Fibroblast of skin of left quadriceps (primary cell): ENCODE measurements around the gene ACVR2A.
A peak's percentile ranks its signal among the peaks of the same experiment; 100 is the strongest.

Source experiments
- DNase-seq, 2 experiments: peaks; one replicate each; pipeline ENCODE4 v3.0.0-alpha.2; 2013; ENCODE audit warnings: low read depth in 2 of 2

Gene ACVR2A

DNA sequence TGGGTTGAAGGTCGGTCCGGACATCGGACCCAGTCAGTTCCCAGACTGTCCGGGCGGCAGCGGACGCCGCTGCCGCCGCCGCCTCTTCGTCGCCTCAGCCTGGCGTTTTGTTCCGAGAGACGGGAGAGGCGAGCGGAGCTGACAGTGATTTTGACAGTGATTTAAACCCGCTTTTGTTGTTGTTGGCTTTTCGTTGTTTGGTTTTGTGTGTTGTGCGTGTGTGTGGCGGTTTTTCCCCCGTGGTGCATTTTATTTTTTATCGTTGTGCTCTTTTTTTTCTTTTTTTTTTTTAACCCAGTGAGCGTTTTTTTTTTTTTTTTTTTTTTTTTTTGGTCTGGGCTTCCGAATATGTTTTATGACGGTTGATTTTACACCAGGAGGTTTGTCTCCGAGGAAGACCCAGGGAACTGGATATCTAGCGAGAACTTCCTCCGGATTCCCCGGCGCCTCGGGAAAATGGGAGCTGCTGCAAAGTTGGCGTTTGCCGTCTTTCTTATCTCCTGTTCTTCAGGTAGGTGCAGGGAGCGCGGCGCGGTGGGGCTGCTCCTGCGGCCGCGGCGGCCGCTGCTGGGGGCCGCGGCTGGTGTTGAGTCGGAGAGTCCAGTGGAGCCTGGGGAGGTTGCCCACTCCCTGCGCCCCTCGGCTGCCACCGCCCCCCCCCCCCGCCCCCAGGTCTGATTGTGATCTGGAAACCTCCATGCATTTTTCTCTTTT is at the start of gene ACVR2A:
Gene ACVR2A, plus strand, starts transcription at position 333 of the 714 bp plus-strand sequence. Its CDS starts 124 bp downstream, at position 457.
- DNase-seq, result no peak

DNA sequence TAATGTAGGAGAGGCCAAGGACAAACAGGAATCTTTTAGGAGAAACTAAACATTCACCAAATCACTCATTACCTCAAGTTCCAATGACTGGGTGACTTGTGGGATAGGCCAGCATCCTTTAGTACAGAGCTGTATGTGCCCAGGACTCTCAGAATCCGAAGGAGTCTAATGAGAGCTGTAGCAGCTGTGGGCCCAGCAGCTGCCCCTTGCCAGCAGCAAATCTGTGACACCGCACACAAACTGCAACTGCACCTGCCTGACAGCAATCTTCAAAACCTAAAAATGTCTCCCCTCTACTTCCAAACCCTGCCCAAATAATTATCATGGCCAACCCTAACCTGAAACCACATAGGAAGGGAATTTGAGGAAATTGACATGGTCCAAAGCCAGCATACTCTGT is 44.5 kb upstream of the ACVR2A start:
- no peak for DNase-seq

- no peak for DNase-seq
Measured at GRCh38 chr2:147806846-147807245, 38.0 kb upstream of the ACVR2A start.

DNA sequence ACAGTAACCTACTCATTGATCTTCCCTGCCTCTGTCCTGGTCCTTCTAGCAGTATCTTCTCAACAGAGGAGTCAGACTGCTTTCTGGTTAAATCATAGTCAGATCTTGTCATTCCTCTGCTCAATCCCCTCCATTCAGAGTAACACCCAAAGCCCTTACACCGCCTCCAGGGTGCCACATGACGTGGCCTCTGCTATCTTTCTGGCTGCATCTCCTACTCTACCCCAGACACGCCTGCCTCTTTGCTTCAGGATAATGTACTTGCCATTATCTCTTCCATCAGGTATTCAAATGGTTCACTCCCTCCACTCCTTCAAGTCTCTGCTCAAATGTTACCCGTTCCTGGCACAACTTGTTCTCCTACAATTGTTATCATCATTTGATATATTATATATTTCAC is 36.3 kb upstream of the ACVR2A start:
- no peak for DNase-seq

- no peak for DNase-seq
Measured at GRCh38 chr2:147810883-147811765, 33.7 kb upstream of the ACVR2A start.

DNA sequence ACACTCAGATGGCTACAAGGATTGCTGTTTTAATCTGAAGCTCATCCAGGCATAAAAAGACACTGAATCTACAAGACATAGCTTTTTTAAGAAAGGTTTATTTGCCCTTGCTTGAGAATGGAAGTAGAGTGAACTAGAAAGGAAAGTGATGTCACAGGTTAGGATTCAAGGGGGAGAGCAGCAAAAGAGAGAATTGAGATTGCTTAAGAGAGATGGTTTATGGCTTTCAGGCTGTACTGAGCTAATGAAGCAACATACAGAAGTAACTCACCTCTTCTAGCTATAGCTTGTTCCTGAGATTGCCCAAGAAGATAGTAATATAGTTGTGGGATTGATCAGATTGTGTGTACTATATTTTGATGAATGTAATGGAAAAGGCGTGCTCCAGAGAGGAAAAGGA is 26.1 kb upstream of the ACVR2A start:
- DNase-seq, result no peak

GRCh38 chr2:147824620-147825019 is 20.2 kb upstream of the ACVR2A start:
- DNase-seq, result no peak

DNA sequence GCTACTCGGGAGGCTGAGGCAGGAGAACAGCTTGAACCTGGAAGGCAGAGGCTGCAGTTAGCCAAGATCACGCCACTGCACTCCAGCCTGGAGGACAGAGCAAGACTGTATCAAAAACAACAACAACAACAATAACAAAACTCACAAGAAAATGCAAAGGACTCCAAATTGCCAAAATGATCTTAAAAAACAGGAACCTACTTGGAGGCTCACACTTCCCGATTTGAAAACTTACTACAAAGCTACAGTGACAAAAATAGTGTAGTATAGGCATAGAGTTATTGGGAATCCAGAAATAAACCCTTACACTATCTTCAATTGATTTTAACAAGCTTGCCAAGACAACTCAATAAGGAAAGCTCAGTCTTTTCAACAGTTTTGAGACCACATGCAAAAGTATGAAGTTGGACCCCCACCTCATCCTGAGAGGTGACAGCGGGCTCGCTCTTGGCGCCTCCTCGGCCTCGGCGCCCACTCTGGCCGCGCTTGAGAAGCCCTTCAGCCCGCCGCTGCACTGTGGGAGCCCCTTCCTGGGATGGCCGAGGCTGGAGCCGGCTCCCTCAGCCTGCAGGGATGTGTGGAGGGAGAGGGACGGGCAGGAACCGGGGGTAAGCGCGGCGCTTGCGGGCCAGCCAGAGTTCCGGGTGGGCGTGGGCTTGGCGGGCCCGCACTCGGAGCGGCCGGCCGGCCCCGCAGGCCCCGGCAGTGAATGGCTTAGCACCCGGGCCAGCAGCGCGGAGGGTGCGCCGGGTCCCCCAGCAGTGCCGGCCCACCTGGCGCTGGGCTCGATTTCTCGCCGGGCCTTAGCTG is 18.3 kb upstream of the ACVR2A start:
- no peak for DNase-seq

GRCh38 chr2:147827088-147827375 is 17.8 kb upstream of the ACVR2A start:
- no peak for DNase-seq

DNA sequence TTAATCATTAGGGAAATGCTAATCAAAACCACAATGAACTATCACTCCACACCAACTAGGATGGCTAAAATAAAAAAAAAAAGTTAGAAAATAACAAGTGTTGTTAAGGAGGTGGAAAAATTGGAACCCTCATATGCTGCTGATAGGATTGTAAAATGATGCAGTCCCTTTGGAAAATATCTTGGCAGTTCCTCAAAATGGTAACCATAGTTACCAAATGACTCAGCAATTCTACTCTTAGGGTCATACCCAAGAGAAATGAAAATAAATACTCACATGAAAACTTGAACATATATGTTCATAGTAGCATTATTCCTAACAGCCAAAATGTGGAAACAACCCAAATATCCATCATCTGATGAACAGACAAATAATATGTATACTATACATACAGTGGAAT is 15.7 kb upstream of the ACVR2A start:
- peak; percentile 67 to 72 for DNase-seq

DNA sequence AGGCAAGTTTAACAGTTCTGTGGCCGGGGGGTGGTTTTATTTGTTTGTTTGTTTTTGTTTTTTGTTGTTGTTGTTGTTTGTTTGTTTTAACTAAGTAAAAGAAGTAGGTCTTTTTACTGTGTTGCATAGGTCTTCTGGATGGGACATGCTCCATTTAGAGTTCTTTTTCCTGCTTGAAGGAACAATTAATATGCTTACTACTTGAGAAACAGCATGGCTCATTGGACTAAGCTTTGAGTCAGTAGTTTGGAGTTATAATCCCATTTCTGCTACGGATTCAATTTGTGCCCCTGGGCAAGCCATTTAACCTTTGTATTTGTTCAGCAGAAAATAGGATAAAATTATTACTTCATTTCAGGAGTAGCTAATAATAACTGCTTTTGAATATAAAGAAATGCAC is 8.7 kb upstream of the ACVR2A start:
- DNase-seq, result no peak

DNA sequence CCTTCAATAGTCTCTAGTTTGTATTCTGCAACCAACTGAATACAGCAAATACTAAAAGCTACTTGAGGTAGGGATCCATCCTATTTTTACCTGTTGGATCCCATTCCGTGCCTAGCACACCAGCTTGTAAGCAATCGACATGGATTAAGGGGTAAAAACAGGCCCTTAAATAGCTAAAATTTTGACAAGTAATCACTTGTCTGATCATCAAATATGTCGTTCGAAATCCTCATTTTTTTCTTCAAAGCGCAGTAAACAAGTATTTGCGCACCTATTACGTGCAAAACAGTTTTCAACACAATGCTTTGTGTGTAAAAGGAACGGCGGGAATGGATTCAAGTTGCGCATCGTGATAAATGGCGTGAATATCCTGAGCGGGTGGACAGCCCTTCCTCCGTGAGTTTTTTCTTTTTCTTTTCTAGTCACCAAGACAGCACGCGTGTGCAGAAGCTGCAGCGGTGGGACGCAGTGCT is 1.4 kb upstream of the ACVR2A start:
- no peak for DNase-seq

GRCh38 chr2:147843864-147844696 is 749 bp upstream of the ACVR2A start:
- DNase-seq, result peak; percentile 76 to 80

DNA sequence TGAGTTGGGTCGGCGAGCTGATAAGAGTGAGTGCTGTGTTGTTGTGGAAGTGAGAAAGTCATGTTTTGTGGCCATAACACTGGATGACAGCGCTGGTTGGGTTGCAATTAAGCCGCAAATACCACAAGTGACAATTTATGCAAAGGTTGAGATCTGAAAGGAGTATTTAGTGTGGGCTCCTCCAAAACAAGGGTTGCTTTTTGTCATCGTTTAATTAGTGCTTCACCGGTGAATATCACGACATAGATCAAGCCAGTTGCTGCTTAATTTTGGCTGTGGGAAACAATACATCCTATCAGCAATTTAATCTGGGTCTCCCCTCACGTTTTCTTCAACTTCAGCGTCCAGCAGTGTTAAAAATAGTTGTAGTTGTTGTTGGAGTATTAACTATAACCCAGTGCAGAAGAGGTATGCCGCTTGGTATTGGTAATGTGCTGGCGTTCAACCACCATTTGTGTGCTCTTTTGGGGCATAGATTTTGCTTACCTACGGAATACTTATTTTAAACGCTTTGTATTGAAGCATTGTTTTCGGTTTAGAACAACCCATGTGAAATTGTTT is 662 bp downstream of the ACVR2A start:
- no peak for DNase-seq

GRCh38 chr2:147846412-147847081 is 1.7 kb downstream of the ACVR2A start:
- no peak for DNase-seq

- DNase-seq, result no peak
Measured at GRCh38 chr2:147847746-147848391, 3.0 kb downstream of the ACVR2A start.

- DNase-seq, result no peak
Measured at GRCh38 chr2:147850838-147851237, 6.0 kb downstream of the ACVR2A start.

DNA sequence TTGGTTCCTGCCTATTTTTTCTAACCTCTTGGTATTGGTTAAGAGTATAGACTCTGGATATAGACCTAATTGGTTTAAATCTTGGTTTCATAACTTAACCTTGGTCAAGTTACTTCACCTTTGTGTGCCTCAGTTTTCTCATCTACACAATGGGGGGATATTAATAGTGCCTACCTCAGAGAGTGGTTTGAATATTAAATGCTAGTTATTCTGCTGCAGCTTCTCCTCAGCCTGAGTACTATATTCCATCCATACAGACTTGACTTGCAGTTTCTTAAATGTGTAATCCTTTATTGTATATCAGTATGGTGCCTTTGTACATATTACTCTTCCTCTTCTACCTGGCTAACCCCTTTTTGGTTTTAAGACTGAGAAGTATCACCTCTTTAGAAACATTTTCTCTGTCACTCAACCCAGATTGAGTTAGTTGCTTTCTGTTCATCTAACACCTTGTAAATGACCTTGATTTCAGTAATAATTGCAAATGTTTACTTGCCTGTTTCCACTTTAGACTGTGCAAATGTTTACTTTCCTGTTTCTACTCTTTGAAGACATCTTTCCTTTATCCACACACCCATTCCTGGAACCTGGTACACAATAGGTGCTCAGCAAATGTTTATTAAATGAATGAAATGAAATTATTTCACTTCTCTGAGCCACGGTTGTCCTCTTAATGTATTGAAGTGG is 6.6 kb downstream of the ACVR2A start:
- DNase-seq, result no peak

DNA sequence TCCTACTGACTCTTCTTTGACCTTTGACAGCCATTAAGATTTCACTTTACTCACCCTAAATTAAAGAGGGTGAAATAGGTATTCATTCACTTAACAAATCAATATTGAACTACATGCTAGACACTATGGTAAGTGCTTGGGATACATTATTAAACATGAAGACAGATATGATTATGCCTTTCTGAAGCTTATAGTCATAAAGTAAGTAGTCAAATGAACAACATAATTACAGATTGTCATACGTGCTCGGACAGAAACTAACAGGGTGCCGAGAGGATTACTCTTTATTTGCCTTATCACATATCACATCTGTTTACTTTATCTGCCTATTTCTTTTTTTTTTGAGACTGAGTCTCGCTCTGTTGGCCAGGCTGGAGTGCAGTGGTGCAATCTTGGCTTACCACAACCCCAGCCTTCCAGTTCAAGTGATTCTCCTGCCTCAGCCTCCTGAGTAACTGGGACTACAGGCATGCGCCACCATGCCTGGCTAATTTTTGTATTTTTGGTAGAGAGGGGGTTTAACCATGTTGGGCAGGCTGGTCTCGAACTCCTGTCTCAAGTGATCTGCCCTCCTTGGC is 9.8 kb downstream of the ACVR2A start:
- no peak for DNase-seq
